ENCODE measurements around the gene CHRNA9.
A peak's percentile ranks its signal among the peaks of the same experiment; 100 is the strongest.
"Not testable (repeated sequence)": the region's sequence is repeated elsewhere in the genome, so short reads cannot be mapped to it uniquely, and the experiment has no call there.

Gene CHRNA9, protein sequence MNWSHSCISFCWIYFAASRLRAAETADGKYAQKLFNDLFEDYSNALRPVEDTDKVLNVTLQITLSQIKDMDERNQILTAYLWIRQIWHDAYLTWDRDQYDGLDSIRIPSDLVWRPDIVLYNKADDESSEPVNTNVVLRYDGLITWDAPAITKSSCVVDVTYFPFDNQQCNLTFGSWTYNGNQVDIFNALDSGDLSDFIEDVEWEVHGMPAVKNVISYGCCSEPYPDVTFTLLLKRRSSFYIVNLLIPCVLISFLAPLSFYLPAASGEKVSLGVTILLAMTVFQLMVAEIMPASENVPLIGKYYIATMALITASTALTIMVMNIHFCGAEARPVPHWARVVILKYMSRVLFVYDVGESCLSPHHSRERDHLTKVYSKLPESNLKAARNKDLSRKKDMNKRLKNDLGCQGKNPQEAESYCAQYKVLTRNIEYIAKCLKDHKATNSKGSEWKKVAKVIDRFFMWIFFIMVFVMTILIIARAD

DNA sequence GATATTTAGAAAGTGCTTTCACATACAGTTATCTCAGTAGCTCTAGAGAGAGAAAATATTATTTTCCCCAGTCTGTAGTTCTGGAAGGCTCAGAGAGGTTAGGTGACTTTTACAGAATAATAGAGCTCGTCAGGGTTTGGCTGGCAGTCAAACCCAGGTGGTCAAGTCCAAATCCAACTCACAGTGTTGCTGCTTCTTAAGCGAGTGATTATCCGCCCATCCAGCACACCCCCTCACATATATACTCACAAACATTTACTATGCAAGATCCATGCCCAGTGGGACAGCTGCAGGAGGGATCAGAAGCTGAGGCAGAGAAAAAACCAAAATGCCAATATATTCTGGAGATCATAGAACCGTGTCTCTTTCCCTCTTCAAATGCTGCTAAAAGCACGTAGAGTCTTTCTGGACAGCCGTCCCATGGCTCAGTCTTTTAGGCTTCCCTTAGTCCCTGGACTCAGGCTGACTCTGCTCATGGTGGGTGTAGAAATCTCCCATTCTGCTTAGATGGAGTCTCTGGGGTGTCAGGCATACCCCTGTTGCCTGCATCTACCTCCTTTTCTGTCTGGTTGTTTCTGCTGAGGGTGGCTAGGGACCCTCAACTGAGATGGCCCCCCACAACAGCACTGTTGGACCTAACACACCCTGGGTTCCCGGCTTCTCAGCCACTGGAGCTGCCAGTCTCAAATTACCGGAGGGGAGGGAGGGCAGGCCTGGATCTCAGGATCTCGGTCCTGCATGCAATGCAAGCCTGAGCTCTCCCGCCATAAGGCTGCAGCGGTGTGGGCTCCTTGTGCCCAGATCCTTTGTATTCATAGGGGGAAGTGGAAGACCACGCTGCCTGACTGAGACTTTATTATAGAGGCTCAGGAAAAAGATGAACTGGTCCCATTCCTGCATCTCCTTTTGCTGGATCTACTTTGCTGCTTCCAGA lies at the start of gene CHRNA9:
TSS of gene CHRNA9 (plus strand) at position 743 of the 934 bp plus-strand sequence. CDS start at position 878, 135 bp downstream.
- no peak for DNase-seq

DNA sequence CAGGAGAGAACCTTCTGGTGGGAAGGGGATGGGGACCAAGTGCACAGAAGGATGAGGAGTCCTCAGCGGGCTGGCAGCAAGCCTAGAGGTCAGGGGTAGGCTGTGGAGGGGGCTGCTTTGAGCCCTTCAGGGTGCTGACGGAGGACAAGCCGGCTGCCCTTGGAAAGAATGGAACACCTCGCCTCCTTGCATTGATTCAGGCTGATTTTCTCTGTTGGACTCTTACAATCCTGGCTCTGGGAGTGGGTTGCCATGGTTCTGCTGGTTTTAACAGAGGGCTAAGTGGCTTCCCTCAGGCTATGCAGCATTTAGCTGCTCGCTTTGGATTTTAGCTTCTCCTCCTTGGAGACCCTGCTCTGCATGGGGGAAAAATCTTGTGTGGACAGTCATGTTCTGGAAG lies 49.4 kb upstream of the CHRNA9 start:
- no peak for DNase-seq

DNA sequence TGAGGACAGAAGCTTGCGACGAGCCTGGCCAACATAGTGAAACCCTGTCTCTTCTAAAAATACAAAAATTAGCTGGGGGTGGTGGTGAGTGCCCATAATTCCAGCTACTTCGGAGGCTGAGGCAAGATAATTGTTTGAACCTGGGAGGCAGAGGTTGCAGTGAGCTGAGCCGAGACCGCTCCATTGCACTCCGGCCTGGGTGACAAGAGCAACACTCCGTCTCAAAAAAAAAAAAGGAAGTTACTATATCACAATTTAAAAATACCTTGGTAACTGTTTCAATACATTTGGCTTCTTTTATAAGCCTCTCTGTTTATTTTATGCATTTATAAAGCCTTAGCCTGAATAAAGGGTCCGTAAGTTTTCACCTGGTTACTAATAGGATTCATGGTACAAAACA lies 46.6 kb upstream of the CHRNA9 start:
- DNase-seq = no peak

DNA sequence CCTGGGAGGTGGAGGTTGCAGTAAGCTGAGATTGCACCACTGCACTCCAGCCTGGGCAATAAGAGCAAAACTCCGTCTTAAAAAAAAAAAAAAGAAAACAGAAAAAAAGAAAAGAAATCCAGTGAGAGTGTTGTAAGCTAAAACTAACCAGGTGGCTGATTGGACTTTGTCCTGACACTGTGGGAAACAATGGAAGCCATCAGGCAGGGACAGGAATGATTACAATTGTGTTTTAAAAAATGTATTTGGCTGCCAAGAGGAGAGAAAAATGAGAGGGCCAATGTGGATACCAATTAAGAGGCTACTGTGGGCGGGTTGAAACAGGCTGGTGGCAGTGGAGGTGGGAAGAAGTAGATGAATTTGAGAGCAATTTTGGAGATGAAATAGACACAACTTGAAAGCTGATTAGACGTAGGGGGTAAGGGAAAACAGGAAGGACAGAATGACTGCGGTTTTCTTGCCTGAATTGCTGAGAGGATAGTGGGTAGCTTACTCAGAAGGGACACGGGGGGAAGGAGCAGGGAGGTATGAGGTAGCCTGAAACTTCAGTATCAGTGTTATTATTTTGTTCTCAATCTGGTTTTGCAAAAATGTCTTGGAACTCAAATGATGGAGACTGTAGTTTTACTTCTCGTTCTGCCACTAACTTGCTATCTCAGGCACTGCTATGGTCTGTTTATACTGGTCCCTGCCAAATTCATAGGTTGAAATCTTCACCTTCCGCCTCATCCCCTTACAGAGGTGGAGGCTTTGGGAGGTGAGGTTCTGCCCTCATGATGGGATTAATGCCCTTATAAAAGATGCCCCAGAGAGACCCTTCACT lies 45.6 kb upstream of the CHRNA9 start:
- DNase-seq = peak; percentile 42

DNA sequence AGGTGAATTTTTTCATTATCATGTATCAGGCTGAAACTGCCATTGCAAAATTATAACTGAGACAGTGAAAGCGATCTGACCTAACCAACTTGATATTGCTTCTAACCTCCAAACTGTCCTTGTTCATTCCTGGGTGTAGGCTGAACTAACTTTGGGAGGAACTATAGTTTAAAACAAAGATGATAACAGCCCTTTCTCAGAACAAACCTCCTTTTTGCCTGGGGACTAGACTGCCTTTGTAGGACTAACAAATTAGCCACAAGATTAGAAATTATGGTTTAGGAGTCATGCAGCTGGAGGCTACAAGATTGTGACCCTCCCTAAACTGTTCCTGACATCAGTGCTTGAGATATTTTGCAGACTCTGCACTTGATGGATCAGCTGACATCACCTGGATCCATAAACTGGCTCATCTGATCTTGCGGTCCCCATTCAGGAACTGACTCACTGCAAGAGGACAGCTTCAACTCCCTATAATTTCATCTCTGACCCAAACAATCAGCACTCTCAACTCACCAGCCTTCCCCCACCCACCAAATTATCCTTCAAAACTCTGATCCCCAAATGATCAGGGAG lies 44.4 kb upstream of the CHRNA9 start:
- not testable (repeated sequence) for DNase-seq

DNA sequence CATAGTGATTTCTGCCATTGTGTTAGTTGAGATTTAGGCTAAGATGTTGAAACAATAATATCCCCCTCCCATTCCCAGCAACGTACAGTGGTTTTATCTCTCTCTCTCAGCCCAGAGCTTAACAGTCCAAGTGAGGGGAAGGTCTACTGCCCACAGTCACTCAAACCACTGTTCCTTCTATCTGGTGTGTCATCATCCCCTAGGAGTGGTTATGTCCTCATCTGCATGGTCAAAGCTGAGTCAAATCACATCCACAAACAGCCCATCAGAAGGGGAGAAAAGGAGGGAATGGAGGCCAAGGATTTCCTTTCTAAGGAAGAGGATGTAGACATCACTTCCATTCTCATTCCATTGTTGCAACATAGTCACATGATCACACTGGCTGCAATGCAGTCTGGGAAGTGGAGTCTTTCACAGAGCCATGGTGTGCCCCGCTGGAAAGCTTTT lies 42.8 kb upstream of the CHRNA9 start:
- no peak for DNase-seq

DNA sequence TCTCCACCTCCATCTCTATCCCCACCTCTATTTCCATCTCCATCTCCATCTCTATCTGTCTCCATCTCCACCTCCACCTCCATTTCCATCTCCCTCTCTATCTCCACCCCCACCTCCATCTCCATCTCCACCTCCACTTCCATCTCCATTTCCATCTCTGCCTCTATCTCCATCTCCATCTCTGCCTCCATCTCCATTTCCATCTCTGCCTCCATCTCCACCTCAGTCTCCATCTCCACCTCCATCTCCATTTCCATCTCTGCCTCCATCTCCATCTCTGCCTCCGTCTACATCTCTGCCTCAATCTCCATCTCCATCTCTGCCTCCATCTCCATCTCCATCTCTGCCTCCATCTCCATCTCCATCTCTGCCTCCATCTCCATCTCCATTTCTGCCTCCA lies 40.8 kb upstream of the CHRNA9 start:
- no peak for DNase-seq

DNA sequence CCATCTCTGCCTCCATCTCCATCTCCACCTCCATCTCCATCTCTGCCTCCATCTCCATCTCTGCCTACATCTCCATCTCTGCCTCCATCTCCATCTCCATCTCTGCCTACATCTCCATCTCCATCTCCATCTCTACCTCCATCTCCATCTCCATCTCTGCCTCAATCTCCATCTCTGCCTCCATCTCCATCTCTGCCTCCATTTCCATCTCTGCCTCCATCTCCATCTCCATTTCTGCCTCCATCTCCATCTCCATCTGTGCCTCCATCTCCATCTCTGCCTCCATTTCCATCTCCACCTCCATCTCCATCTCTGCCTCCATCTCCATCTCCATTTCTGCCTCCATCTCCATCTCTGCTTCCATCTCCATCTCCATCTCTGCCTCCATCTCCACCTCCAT lies 40.1 kb upstream of the CHRNA9 start:
- not testable (repeated sequence) for DNase-seq

DNA sequence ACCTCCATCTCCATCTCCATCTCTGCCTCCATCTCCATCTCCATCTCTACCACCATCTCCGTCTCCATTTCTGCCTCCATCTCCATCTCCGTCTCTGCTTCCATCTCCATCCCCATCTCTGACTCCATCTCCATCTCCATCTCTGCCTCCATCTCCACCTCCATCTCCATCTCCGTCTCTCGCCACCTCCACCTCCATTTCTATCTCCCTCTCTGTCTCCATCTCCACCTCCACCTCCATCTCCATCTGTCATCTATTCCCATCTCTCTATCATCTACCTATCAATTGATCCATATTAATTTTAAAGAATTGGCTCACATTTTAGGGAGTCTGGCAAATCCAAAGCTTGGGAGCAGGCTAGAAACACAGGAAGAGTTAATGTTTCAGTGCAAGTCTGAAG lies 39.6 kb upstream of the CHRNA9 start:
- DNase-seq = no peak

DNA sequence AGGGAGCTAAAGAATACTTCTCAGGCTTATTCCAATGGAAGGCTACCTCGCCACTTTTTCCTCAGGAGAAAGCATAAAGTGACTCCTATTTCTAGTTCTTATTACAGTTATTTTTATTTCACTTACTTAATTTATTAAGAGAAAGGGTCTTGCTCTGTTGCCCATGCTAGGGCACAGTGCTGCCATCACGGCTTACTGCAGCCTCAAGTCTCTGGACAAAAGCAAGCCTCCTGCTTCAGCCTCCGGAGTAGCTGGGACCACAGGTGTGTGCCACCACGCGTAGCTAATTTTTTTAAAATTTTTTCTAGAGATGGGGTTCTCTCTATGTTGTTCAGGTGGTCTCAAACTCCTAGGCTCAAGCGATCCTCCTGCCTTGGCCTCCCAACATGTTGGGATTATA lies 36.0 kb upstream of the CHRNA9 start:
- no peak for DNase-seq

DNA sequence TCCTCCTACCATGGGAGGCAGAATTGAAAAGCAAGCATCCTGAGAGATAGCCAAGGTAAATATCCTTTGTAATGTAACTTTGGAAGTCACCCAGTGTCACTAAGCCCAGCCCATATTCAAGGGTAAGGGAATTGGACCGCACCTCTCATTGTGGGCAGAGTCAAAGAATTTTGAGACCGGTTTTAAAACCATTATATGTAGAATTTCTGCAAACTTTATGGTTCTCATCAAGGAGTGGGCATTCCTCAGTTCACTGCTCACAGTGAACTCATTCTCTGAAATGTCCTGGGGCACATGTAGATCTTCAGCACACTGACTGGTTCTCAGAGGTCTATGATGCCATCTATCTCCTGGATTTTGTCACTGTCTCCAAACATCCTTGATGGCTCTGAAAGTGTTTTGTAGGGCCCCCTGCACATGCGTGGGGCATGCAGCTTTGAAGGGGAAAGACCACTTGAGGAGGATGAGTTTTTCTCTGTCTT lies 35.3 kb upstream of the CHRNA9 start:
- DNase-seq = no peak

DNA sequence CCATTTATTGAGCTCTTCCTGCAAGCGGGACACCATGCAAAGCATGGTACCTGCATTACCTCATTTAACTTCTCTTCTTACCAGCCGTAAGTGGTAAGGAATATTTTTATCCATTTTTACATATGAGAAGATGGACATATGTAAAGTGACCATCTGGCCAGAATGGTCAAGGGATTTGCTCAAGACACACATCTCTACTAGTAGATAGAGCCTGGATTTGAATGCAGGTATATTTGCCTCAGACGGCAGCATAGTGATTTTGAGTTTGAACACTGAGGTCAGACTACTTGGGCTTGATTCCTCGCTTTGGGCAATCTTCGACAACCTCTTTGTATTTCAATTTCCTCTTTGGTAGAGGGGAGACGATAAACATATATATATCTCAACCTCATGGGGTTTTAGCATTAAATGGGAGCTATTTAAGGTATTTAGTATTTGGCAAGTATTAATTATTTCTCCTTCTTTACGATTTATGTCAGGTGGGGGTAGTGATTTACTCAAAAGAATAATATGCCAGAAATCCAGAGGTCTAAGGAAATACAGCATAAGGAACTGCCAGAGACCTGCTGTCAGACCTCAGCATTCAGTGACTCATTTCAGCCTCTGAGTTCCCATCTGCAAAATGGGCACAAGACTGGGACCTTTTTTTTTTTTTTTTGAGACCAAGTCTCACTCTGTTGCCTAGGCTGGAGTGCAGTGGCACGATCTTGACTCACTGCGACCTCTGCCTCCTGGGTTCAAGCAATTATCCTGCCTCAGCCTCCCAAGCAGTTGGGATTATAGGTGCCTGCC lies 34.6 kb upstream of the CHRNA9 start:
- DNase-seq = no peak

DNA sequence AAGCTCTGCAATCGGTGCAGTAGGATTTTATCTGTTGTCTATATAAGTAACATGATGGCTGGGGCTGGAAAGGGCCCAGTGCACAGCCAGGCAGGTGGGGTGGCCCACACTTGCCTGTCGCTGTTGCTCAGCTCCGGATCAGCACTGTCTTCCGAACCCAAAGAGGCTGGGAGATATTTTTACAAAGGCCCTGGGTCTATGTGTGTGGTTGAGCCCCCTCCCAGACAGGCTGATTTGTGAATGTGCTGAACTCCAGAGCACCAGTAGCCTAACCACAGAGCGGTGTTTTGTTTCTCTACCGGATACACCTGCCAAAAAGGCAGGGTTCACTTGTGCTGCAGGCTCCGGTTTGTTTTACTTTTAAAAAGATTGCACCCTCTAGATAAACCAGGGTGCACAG lies 33.5 kb upstream of the CHRNA9 start:
- peak; percentile 50 for DNase-seq

DNA sequence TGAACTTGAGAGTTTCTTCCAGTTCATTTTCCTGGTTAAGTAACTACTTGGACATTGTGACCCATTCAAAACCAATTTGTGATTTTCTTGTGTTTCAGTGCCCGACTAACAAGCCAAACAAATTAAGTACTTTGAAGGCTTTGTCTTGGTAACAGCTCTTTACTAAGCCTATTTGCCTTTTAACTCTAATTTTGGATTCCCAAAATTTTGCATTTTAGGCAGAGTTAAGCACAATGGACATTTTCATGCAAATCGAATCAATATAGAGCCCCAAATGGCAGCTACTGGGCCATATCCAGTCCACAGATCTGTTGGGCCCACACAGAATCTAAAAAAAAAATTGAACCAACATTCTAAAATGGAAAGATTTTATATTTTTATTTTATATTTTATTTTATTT lies 31.4 kb upstream of the CHRNA9 start:
- DNase-seq = no peak

DNA sequence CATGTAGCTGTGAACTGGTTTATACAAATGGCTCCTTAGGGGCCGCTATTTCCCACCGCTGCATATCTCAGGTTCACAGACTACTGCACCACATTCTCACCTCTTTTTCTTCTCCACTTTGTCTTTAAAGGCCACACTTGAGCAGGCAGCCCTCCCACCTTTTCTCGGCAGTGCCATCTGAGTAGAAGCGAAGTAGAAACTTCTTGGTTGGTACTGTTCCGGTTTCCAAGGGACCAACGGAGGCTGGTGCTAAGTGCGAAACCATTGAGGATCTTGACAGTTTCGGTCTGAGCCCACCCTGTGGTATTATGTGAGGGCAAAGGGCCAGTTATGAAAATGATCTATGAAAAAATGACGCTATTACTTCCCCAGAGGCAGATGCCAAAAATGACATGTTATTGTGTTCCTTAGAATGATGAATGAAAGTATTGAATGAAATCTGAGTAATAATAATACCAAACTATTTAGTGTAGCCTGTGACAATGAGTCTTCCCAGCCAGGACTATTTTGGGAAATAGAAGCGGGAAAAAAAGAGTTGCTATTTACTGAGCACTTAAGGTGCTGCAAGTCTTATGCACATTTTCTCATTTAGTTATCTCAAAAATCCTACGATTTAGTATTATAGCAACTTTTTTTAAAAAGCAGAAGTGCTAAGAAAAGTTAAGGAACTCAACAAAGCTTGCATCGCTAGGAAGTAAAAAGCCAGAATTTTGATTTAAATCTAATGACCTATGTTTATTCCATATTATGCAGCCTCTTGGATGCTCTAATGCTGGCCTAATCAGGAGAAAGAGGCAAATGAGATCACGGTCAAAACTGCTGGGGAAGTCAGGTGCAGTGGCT lies 29.6 kb upstream of the CHRNA9 start:
- peak; percentile 72 for DNase-seq

DNA sequence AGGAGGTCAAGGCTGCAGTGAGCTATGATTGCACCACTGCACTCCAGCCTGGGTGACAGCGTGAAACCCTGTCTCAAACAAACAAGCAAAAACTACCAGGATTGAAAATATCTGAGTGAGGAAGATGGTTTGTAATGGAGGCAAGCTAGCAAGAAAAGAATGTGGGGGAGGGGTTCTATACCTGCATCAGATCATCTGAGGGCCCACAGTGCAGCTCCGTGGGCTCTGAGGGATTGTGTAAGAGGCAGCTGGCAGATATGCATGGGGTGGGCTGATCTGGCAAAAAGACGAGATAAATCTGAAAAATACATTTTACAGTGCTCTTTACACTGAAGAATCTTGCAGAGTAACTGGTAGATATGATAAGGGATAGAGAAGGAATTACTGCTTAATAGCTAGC lies 28.9 kb upstream of the CHRNA9 start:
- DNase-seq = no peak

DNA sequence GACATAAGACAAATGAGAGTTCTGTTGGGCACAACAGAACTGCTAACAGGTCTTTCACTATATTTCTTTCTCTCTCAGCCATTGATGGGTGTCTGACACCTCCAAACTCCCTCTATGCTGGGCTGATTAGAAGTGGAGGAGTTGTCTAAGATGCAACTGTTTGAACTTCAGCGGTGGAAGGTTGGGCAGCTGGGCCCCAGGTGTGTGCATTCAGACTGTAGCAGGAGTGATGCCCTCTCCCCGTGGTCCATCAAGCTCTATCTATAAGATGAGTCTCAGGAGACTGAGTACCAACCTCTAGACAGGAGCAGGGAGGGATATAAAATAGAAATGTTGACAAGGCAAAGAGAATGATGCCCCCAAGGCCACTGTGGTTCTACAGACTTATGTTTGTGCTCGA lies 28.2 kb upstream of the CHRNA9 start:
- no peak for DNase-seq

DNA sequence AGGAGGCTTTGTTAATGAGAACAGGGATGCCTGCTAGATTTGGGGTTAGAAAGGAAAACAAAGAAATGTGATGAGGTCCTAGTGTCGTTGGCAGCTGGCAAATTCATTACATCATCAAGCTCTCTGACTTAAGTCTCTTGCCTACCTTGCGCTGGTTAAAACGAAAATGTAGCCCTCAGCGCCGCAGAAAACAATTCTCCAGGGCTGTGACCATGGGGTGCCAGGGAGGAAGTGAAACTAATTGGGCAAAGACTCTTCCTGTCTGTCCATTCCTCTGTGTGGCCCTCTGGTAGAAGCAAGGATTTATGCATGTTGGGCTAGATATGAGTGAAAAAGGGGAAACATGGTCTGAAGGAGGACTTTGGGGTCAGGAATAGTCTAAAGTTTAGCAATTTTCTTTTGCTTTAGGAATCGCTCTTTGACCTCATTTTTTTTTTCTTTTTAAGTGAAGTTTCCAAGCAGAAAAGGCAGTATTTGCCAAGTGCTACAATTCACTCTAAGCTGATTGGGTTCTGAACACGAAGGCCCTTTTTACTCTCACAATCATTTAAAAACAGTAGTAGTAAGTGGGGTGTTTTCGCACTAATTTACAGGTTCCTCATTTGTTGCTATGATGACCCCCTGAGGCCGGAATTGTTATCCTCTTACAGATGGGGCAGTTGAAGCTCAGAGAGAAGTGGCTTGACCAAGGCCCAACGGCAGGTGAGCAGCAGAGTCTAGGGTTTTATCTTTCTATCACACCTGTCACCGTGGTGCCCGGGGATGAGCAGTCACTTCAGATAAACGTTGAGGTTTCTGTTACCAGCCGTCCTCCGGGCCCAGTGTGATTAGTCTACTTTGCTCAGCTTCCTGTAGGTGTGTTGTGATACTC lies 27.3 kb upstream of the CHRNA9 start:
- DNase-seq = peak; percentile 78

DNA sequence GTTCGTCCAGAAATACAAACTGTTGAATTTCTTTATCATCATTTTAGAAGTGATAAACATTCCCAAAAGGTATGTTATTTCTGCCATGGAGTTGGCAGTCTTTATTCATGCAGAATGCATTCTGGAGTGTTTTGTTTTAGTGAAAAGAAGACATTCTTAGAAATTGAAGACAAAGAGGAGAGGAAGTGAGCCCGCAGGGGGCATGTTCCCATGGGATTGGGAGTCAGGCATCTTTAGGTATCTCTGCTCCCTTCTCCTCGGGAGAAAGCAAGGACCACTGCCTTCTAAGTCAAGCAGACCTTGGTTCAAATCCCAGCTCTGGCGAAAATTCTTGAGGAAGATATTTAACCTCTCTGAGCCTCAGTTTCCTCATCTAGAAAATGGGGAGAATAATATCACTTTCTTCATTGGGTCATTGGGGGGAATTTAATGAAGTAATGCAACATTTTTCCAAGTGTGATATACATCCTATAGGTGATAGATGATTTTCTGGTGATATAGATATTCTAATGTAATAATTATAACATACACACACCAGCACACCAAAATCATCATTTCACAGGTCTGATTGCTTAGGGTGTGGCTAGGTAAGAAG lies 26.5 kb upstream of the CHRNA9 start:
- no peak for DNase-seq
